KBM-7 (cell line): ENCODE measurements around the gene MTNR1A.

Source experiments
- DNase-seq: peaks from one replicate; pipeline ENCODE4 v3.0.0-alpha.2; 2015
- in situ Hi-C: fragments of 300-500 bp; cut with MboI; formaldehyde crosslinking; loops from 2 replicates; pipeline ENCODE4 v1.14.3; 2020; ENCODE audit warnings: low sequenced_read_pairs, low pct_unique_long_range_greater_than_20kb, mixed read lengths

The MTNR1A gene

GRCh38 chr4:186554914-186555827, at the start of gene MTNR1A:
Gene MTNR1A (minus strand): TSS chr4:186555567. CDS start chr4:186555365, 202 bp downstream.
- in situ Hi-C loops: no loop called here
- DNase-seq: no peak

GRCh38 chr4:186604124-186604807, 48.9 kb upstream of the MTNR1A start:
- DNase-seq: no peak
- in situ Hi-C loops: no loop called here

GRCh38 chr4:186602978-186603377, 47.6 kb upstream of the MTNR1A start:
- in situ Hi-C loops: no loop called here
- no peak for DNase-seq

- no peak for DNase-seq
- in situ Hi-C loops: no loop called here
Measured at GRCh38 chr4:186599483-186599882, 44.1 kb upstream of the MTNR1A start.

- in situ Hi-C loops: no loop called here
Measured at GRCh38 chr4:186598686-186599085, 43.3 kb upstream of the MTNR1A start.

GRCh38 chr4:186596850-186597390, 41.6 kb upstream of the MTNR1A start:
- in situ Hi-C loops: no loop called here
- DNase-seq: no peak

More at GRCh38 chr4:186598686-186599085, 43.3 kb upstream of the MTNR1A start:
- DNase-seq: no peak

GRCh38 chr4:186596346-186596745, 41.0 kb upstream of the MTNR1A start:
- in situ Hi-C loops: no loop called here

GRCh38 chr4:186593587-186593973, 38.2 kb upstream of the MTNR1A start:
- in situ Hi-C loops: no loop called here

More at GRCh38 chr4:186596346-186596745, 41.0 kb upstream of the MTNR1A start:
- no peak for DNase-seq

GRCh38 chr4:186592966-186593586, 37.7 kb upstream of the MTNR1A start:
- no peak for DNase-seq
- in situ Hi-C loops: no loop called here

More at GRCh38 chr4:186593587-186593973, 38.2 kb upstream of the MTNR1A start:
- DNase-seq: no peak

GRCh38 chr4:186592445-186592844, 37.1 kb upstream of the MTNR1A start:
- no peak for DNase-seq
- in situ Hi-C loops: no loop called here

- in situ Hi-C loops: no loop called here
- no peak for DNase-seq
Measured at GRCh38 chr4:186591651-186592050, 36.3 kb upstream of the MTNR1A start.

- in situ Hi-C loops: no loop called here
- no peak for DNase-seq
Measured at GRCh38 chr4:186588503-186588902, 33.1 kb upstream of the MTNR1A start.

GRCh38 chr4:186587416-186588018, 32.1 kb upstream of the MTNR1A start:
- in situ Hi-C loops: no loop called here

GRCh38 chr4:186586205-186586604, 30.8 kb upstream of the MTNR1A start:
- in situ Hi-C loops: no loop called here
- no peak for DNase-seq

More at GRCh38 chr4:186587416-186588018, 32.1 kb upstream of the MTNR1A start:
- DNase-seq: peak; percentile 64

GRCh38 chr4:186584912-186585311, 29.5 kb upstream of the MTNR1A start:
- in situ Hi-C loops: no loop called here
- DNase-seq: no peak

GRCh38 chr4:186581421-186581820, 26.1 kb upstream of the MTNR1A start:
- in situ Hi-C loops: no loop called here
- no peak for DNase-seq

- no peak for DNase-seq
- in situ Hi-C loops: no loop called here
Measured at GRCh38 chr4:186580669-186581068, 25.3 kb upstream of the MTNR1A start.

GRCh38 chr4:186570193-186570996, 15.0 kb upstream of the MTNR1A start:
- DNase-seq: no peak
- in situ Hi-C loops: no loop called here
